ENCODE data around the gene ADGRE2. TPM values are rescaled to one million over a fixed set of nuclear protein-coding genes. Genes with fewer than 3 reads are reported as not detected.
"Not testable (repeated sequence)": the region's sequence is repeated elsewhere in the genome, so short reads cannot be mapped to it uniquely, and the experiment has no call there.

The ADGRE2 gene
- 10 to 100 TPM in 1 of 9 donors, 1 to 10 TPM in 3, under 1 TPM in 5; 0.40 to 11.6 (median 1.00) TPM for total RNA-seq
- polyA plus RNA-seq = under 1 TPM; 0.83 to 0.84 TPM
- long read RNA-seq, donor 1 = 0 reads
- long read RNA-seq, donor 2 = 0 reads
- long read RNA-seq, donor 3, partial matches to known transcripts = 0 of 1 reads
- long read RNA-seq, donor 3, other reads (novel, unspliced or antisense) = 1 of 1 reads

- H3K27ac ChIP-seq; intact Hi-C loops (cut with DNase I); H3K36me3 ChIP-seq; DNase-seq; H3K4me3 ChIP-seq; H3K9me3 ChIP-seq; ATAC-seq; H3K4me1 ChIP-seq: not testable (repeated sequence)
- WGBS, 4 donors = 69 to 72% (median 71%) methylated on average over 12 of the region's 12 CpGs
- H3K27me3 ChIP-seq = peaks cover 0 to 27% (median 3%) of the 10 kb centered on the region in 9 donors
These were observed at the start of gene ADGRE2 for GRCh38 chr19:14778110-14778845. Gene ADGRE2, minus strand, starts transcription at chr19:14778560. Its CDS starts 1,804 bp downstream, at chr19:14776756.

- Histone ChIP-seq H3K27ac (no peak overlapping the region), H3K9me3 (peaks cover 0 to 4% (median 0%) of the 10 kb centered on the region in 12 donors), H3K36me3 (no peaks in the 10 kb centered on the region), H3K27me3 (peaks cover 0 to 17% (median 0%) of the 10 kb centered on the region in 9 donors), H3K4me3 (no peak overlapping the region), H3K4me1 (no peaks in the 10 kb centered on the region)
- TF ChIP-seq POLR2A (IDR thresholded peaks at IDR 0.05) = no peak
- no peak for TF ChIP-seq CTCF (IDR thresholded peaks at IDR 0.05)
- intact Hi-C loops (cut with DNase I) = no loop called here
- ATAC-seq = no peak
- no peak for DNase-seq
- WGBS, 4 donors = 89 to 92% (median 91%) methylated on average over 2 of the region's 2 CpGs
These were observed 47.6 kb upstream of the ADGRE2 start for GRCh38 chr19:14826006-14826405.

GRCh38 chr19:14821937-14822336 is 43.6 kb upstream of the ADGRE2 start:
- Histone ChIP-seq H3K9me3 (peaks cover 0 to 4% (median 0%) of the 10 kb centered on the region in 12 donors), H3K27me3 (peaks cover 0 to 17% (median 0%) of the 10 kb centered on the region in 9 donors), H3K4me3 (no peak overlapping the region), H3K36me3 (no peaks in the 10 kb centered on the region), H3K27ac (no peak overlapping the region), H3K4me1 (no peaks in the 10 kb centered on the region)
- intact Hi-C loops (cut with DNase I) = no loop called here
- no peak for TF ChIP-seq POLR2A (IDR thresholded peaks at IDR 0.05)
- TF ChIP-seq CTCF (IDR thresholded peaks at IDR 0.05) = no peak
- DNase-seq = no peak
- 33 to 44% (median 44%) methylated on average over 6 of the region's 6 CpGs for WGBS, 4 donors
- ATAC-seq = no peak

GRCh38 chr19:14818588-14818987 is 40.2 kb upstream of the ADGRE2 start:
- H3K9me3 ChIP-seq = no peaks in the 10 kb centered on the region
- no peak for DNase-seq
- 74 to 80% (median 78%) methylated on average over 8 of the region's 8 CpGs for WGBS, 4 donors
- no peak for ATAC-seq
- no peak for TF ChIP-seq POLR2A (IDR thresholded peaks at IDR 0.05)
- TF ChIP-seq CTCF (IDR thresholded peaks at IDR 0.05) = no peak
- H3K27ac ChIP-seq = no peak overlapping the region
- peaks cover 0 to 1% (median 0%) of the 10 kb centered on the region in 9 donors for H3K27me3 ChIP-seq
- intact Hi-C loops (cut with DNase I) = no loop called here
- no peaks in the 10 kb centered on the region for H3K36me3 ChIP-seq
- H3K4me3 ChIP-seq = no peak overlapping the region
- no peaks in the 10 kb centered on the region for H3K4me1 ChIP-seq
